Measurements from ENCODE around the gene GUCY2C. TPM values are rescaled to one million over a fixed set of nuclear protein-coding genes. Genes with fewer than 3 reads are reported as not detected.
"Not testable (repeated sequence)": the region's sequence is repeated elsewhere in the genome, so short reads cannot be mapped to it uniquely, and the experiment has no call there.

The GUCY2C gene
- not detected in 2 replicates for total RNA-seq

GRCh38 chr12:14696265-14696741, at the start of gene GUCY2C:
Gene GUCY2C (minus strand): TSS chr12:14696599. CDS start chr12:14696448, 151 bp downstream.
- no peak for DNase-seq (ENCODE audit: low read depth in 2 of 2)

GRCh38 chr12:14743061-14743460, 46.7 kb upstream of the GUCY2C start:
- DNase-seq (ENCODE audit: low read depth in 2 of 2) = no peak

GRCh38 chr12:14741942-14742341, 45.5 kb upstream of the GUCY2C start:
- no peak for DNase-seq (ENCODE audit: low read depth in 2 of 2)

GRCh38 chr12:14741153-14741552, 44.8 kb upstream of the GUCY2C start:
- no peak for DNase-seq (ENCODE audit: low read depth in 2 of 2)

- DNase-seq (ENCODE audit: low read depth in 2 of 2) = not testable (repeated sequence)
Measured at GRCh38 chr12:14736441-14736840, 40.0 kb upstream of the GUCY2C start.

GRCh38 chr12:14731821-14732220, 35.4 kb upstream of the GUCY2C start:
- DNase-seq (ENCODE audit: low read depth in 2 of 2) = no peak

- DNase-seq (ENCODE audit: low read depth in 2 of 2) = no peak
Measured at GRCh38 chr12:14729586-14729985, 33.2 kb upstream of the GUCY2C start.

- DNase-seq (ENCODE audit: low read depth in 2 of 2) = peak; percentile 50 to 56
Measured at GRCh38 chr12:14723763-14724162, 27.4 kb upstream of the GUCY2C start.

- DNase-seq (ENCODE audit: low read depth in 2 of 2) = peak; percentile 40 to 60
Measured at GRCh38 chr12:14716848-14717444, 20.5 kb upstream of the GUCY2C start.

- no peak for DNase-seq (ENCODE audit: low read depth in 2 of 2)
Measured at GRCh38 chr12:14714437-14714836, 18.0 kb upstream of the GUCY2C start.

- DNase-seq (ENCODE audit: low read depth in 2 of 2) = no peak
Measured at GRCh38 chr12:14710632-14711320, 14.4 kb upstream of the GUCY2C start.

GRCh38 chr12:14701809-14702568, 5.6 kb upstream of the GUCY2C start:
- DNase-seq (ENCODE audit: low read depth in 2 of 2) = no peak

GRCh38 chr12:14700935-14701334, 4.5 kb upstream of the GUCY2C start:
- DNase-seq (ENCODE audit: low read depth in 2 of 2) = no peak

GRCh38 chr12:14699923-14700322, 3.5 kb upstream of the GUCY2C start:
- DNase-seq (ENCODE audit: low read depth in 2 of 2) = no peak

GRCh38 chr12:14698555-14698954, 2.2 kb upstream of the GUCY2C start:
- no peak for DNase-seq (ENCODE audit: low read depth in 2 of 2)

- DNase-seq (ENCODE audit: low read depth in 2 of 2) = no peak
Measured at GRCh38 chr12:14695715-14696141, 671 bp downstream of the GUCY2C start.

- DNase-seq (ENCODE audit: low read depth in 2 of 2) = no peak
Measured at GRCh38 chr12:14694970-14695369, 1.4 kb downstream of the GUCY2C start.

GRCh38 chr12:14694145-14694714, 2.2 kb downstream of the GUCY2C start:
- DNase-seq (ENCODE audit: low read depth in 2 of 2) = no peak

- no peak for DNase-seq (ENCODE audit: low read depth in 2 of 2)
Measured at GRCh38 chr12:14693116-14693515, 3.3 kb downstream of the GUCY2C start.

GRCh38 chr12:14691560-14691959, 4.8 kb downstream of the GUCY2C start:
- DNase-seq (ENCODE audit: low read depth in 2 of 2) = no peak

GRCh38 chr12:14689996-14690395, 6.4 kb downstream of the GUCY2C start:
- DNase-seq (ENCODE audit: low read depth in 2 of 2) = no peak

GRCh38 chr12:14689144-14689543, 7.3 kb downstream of the GUCY2C start:
- no peak for DNase-seq (ENCODE audit: low read depth in 2 of 2)
